Measurements from ENCODE around the gene RXFP2.

Gene RXFP2

DNA sequence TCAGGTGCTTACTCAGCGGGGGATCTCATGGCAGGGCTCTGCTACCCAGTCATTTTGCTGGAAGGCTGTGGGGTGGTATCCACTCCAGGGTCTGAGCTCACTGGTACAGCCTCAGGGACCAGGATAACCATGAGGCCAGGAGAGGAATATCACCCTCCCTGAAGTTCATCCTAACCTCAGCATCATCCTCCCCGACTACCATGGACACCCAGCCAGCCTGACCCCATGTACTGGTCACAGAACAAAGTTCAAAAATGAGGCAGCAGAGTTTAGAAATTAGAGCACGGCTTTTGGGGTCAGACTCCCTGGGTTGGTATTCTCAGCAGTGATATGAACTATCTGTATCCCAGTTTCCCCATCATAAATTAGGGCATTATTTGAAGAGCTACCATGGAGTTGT is 35.5 kb upstream of the RXFP2 start:
- Histone ChIP-seq H3K79me2 (ENCODE audit: insufficient read depth, low read length) (no peaks in the 10 kb centered on the region), H3K4me2 (ENCODE audit: insufficient read depth, low read length) (no peak overlapping the region), H3K27ac (ENCODE audit: low read length) (no peak overlapping the region), H3K36me3 (ENCODE audit: insufficient read depth, low read length) (no peaks in the 10 kb centered on the region), H3K9ac (ENCODE audit: low read depth, low read length) (no peak overlapping the region), H4K20me1 (ENCODE audit: insufficient read depth, low read length) (no peaks in the 10 kb centered on the region), H3K4me1 (ENCODE audit: insufficient read depth, low read length) (no peaks in the 10 kb centered on the region), H3K9me3 (ENCODE audit: insufficient read depth, low read length, severe bottlenecking) (no peaks in the 10 kb centered on the region), H3K4me3 (ENCODE audit: low read depth in 1 of 2, low read length in 2 of 2) (no peak overlapping the region), H3K27me3 (ENCODE audit: insufficient read depth, low read length, poor library complexity) (peaks cover 13% of the 10 kb centered on the region), H2AFZ (ENCODE audit: low read depth, low read length) (no peak overlapping the region)
- ATAC-seq (ENCODE audit: insufficient read depth, low read depth) (no peak), DNase-seq (no peak)
- TF ChIP-seq, protein P1, sequence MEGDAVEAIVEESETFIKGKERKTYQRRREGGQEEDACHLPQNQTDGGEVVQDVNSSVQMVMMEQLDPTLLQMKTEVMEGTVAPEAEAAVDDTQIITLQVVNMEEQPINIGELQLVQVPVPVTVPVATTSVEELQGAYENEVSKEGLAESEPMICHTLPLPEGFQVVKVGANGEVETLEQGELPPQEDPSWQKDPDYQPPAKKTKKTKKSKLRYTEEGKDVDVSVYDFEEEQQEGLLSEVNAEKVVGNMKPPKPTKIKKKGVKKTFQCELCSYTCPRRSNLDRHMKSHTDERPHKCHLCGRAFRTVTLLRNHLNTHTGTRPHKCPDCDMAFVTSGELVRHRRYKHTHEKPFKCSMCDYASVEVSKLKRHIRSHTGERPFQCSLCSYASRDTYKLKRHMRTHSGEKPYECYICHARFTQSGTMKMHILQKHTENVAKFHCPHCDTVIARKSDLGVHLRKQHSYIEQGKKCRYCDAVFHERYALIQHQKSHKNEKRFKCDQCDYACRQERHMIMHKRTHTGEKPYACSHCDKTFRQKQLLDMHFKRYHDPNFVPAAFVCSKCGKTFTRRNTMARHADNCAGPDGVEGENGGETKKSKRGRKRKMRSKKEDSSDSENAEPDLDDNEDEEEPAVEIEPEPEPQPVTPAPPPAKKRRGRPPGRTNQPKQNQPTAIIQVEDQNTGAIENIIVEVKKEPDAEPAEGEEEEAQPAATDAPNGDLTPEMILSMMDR (IDR thresholded peaks at IDR 0.05; ENCODE audit: borderline replicate concordance, extremely low read depth, low read length, poor library complexity, severe bottlenecking) = no peak
- TF ChIP-seq EZH2 (IDR thresholded peaks at IDR 0.05; ENCODE audit: borderline replicate concordance, low read depth, low read length, severe bottlenecking) = no peak

DNA sequence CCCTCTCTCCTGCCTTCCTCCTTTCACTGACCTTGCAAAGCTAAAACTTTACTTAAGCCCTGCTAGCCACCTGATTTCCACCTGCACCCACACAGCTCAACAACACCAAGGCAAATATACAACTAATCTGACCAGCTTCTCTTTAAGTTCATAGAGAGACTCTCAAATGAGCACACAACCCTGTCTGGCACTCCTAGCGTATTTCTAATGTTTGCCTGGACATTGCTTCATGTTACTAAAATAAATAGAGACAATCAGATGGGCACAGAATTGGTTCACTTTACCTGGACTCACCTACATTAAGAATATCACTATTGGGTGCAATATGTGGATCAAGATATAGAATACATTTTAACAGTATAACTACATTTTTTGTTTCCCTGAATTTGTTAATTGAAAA is 33.2 kb upstream of the RXFP2 start:
- Histone ChIP-seq H3K4me1 (ENCODE audit: insufficient read depth, low read length) (no peaks in the 10 kb centered on the region), H3K4me2 (ENCODE audit: insufficient read depth, low read length) (no peak overlapping the region), H3K9ac (ENCODE audit: low read depth, low read length) (no peak overlapping the region), H3K9me3 (ENCODE audit: insufficient read depth, low read length, severe bottlenecking) (no peaks in the 10 kb centered on the region), H3K79me2 (ENCODE audit: insufficient read depth, low read length) (no peaks in the 10 kb centered on the region), H3K4me3 (ENCODE audit: low read depth in 1 of 2, low read length in 2 of 2) (no peak overlapping the region), H3K27me3 (ENCODE audit: insufficient read depth, low read length, poor library complexity) (peaks cover 10% of the 10 kb centered on the region), H3K27ac (ENCODE audit: low read length) (no peak overlapping the region), H4K20me1 (ENCODE audit: insufficient read depth, low read length) (no peaks in the 10 kb centered on the region), H3K36me3 (ENCODE audit: insufficient read depth, low read length) (no peaks in the 10 kb centered on the region), H2AFZ (ENCODE audit: low read depth, low read length) (no peak overlapping the region)
- no peak for ATAC-seq (ENCODE audit: insufficient read depth, low read depth)
- no peak for DNase-seq
- TF ChIP-seq, protein P1 (IDR thresholded peaks at IDR 0.05; ENCODE audit: borderline replicate concordance, extremely low read depth, low read length, poor library complexity, severe bottlenecking) = no peak
- TF ChIP-seq EZH2 (IDR thresholded peaks at IDR 0.05; ENCODE audit: borderline replicate concordance, low read depth, low read length, severe bottlenecking) = no peak

DNA sequence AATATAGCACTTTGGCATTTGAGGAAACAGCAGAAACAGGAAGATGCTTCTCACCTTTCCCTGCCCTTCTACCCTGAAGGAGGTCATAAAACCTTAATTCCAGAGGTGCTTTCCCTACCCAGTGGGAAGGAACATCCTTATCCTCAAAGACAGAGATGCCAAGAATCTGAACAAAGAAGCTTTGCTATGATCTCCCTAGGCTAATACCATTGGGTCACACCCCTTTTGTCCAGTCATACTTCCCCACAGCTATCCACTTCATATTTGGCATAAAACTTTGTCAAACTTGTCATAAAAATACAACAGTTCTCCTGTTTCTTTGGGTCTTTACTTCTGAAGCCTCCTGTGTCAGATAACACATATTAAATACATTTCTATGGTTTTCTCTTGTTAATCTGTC is 21.7 kb upstream of the RXFP2 start:
- ATAC-seq (ENCODE audit: insufficient read depth, low read depth) (no peak), DNase-seq (no peak)
- H3K4me3 ChIP-seq (ENCODE audit: low read depth in 1 of 2, low read length in 2 of 2) = no peak overlapping the region
- no peaks in the 10 kb centered on the region for H3K79me2 ChIP-seq (ENCODE audit: insufficient read depth, low read length)
- H3K4me2 ChIP-seq (ENCODE audit: insufficient read depth, low read length) = no peak overlapping the region
- H3K27me3 ChIP-seq (ENCODE audit: insufficient read depth, low read length, poor library complexity) = no peaks in the 10 kb centered on the region
- H3K9me3 ChIP-seq (ENCODE audit: insufficient read depth, low read length, severe bottlenecking) = no peaks in the 10 kb centered on the region
- no peaks in the 10 kb centered on the region for H3K4me1 ChIP-seq (ENCODE audit: insufficient read depth, low read length)
- no peak for TF ChIP-seq EZH2 (IDR thresholded peaks at IDR 0.05; ENCODE audit: borderline replicate concordance, low read depth, low read length, severe bottlenecking)
- TF ChIP-seq, protein P1 (IDR thresholded peaks at IDR 0.05; ENCODE audit: borderline replicate concordance, extremely low read depth, low read length, poor library complexity, severe bottlenecking) = no peak
- no peak overlapping the region for H2AFZ ChIP-seq (ENCODE audit: low read depth, low read length)
- H3K9ac ChIP-seq (ENCODE audit: low read depth, low read length) = no peak overlapping the region
- no peak overlapping the region for H3K27ac ChIP-seq (ENCODE audit: low read length)
- H4K20me1 ChIP-seq (ENCODE audit: insufficient read depth, low read length) = no peaks in the 10 kb centered on the region
- H3K36me3 ChIP-seq (ENCODE audit: insufficient read depth, low read length) = no peaks in the 10 kb centered on the region

DNA sequence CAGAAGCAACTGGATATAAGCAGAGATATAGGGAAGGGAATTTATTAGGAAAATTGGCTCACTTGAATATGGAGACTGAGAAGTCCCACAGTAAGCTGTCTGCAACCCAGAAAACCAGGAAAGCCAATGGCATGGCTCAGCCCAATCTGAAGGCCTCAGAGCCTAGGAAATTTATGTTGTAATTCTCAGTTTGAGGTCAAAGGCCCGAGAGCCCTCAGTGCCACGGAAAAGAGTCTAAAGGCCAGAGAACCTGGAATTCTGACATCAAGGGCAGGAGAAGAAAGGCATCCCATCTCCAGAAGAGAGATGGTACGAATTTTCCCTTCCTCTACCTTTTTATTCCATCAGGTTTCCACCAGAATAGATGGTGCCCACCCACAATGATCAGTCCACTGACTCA is 20.1 kb upstream of the RXFP2 start:
- TF ChIP-seq EZH2 (IDR thresholded peaks at IDR 0.05; ENCODE audit: borderline replicate concordance, low read depth, low read length, severe bottlenecking) = no peak
- TF ChIP-seq, protein P1 (IDR thresholded peaks at IDR 0.05; ENCODE audit: borderline replicate concordance, extremely low read depth, low read length, poor library complexity, severe bottlenecking) = no peak
- Histone ChIP-seq H3K9me3 (ENCODE audit: insufficient read depth, low read length, severe bottlenecking) (no peaks in the 10 kb centered on the region), H4K20me1 (ENCODE audit: insufficient read depth, low read length) (no peaks in the 10 kb centered on the region), H3K4me2 (ENCODE audit: insufficient read depth, low read length) (no peak overlapping the region), H3K79me2 (ENCODE audit: insufficient read depth, low read length) (no peaks in the 10 kb centered on the region), H3K9ac (ENCODE audit: low read depth, low read length) (no peak overlapping the region), H3K4me3 (ENCODE audit: low read depth in 1 of 2, low read length in 2 of 2) (no peak overlapping the region), H3K27me3 (ENCODE audit: insufficient read depth, low read length, poor library complexity) (no peaks in the 10 kb centered on the region), H3K27ac (ENCODE audit: low read length) (no peak overlapping the region), H3K4me1 (ENCODE audit: insufficient read depth, low read length) (no peaks in the 10 kb centered on the region), H2AFZ (ENCODE audit: low read depth, low read length) (no peak overlapping the region), H3K36me3 (ENCODE audit: insufficient read depth, low read length) (no peaks in the 10 kb centered on the region)
- DNase-seq (no peak), ATAC-seq (ENCODE audit: insufficient read depth, low read depth) (no peak)

All from DND-41 (cell line).